Middle frontal gyrus (tissue), 1 donor: ENCODE data around the gene LBHD2.

Source experiments
- DNase-seq: peaks from one replicate; pipeline ENCODE4 v3.0.0-alpha.2; 2015; ENCODE audit warnings: low spot score; ENCODE audit errors: extremely low spot score

The LBHD2 gene

GRCh38 chr14:103130017-103130764 lies 46.2 kb downstream of the LBHD2 start:
- DNase-seq, result no peak

- DNase-seq, result no peak
Measured at GRCh38 chr14:103130965-103131364, 47.0 kb downstream of the LBHD2 start.

- DNase-seq, result no peak
Measured at GRCh38 chr14:103131580-103131979, 47.6 kb downstream of the LBHD2 start.

- DNase-seq, result no peak
Measured at GRCh38 chr14:103132381-103133209, 48.6 kb downstream of the LBHD2 start.

- DNase-seq, result no peak
Measured at GRCh38 chr14:103133210-103134140, 49.5 kb downstream of the LBHD2 start.

GRCh38 chr14:103134405-103134804 lies 50.4 kb downstream of the LBHD2 start:
- no peak for DNase-seq

- no peak for DNase-seq
Measured at GRCh38 chr14:103134919-103135318, 50.9 kb downstream of the LBHD2 start.

GRCh38 chr14:103135333-103136260 lies 51.6 kb downstream of the LBHD2 start:
- no peak for DNase-seq

GRCh38 chr14:103136388-103137271 lies 52.6 kb downstream of the LBHD2 start:
- no peak for DNase-seq

GRCh38 chr14:103137689-103138300 lies 53.8 kb downstream of the LBHD2 start:
- DNase-seq, result no peak

GRCh38 chr14:103138301-103139131 lies 54.5 kb downstream of the LBHD2 start:
- no peak for DNase-seq

- DNase-seq, result no peak
Measured at GRCh38 chr14:103139132-103140025, 55.4 kb downstream of the LBHD2 start.
